GM10266 (cell line): ENCODE data around the gene VPS26C.

Experiments
- DNase-seq: peaks from one replicate; pipeline ENCODE4 v3.0.0; 2012; ENCODE audit errors: extremely low spot score
- TF ChIP-seq, protein P1 (sequence below): IDR thresholded peaks from 2 replicates; pipeline ENCODE4 v1.5.1; 2012; ENCODE audit warnings: mild to moderate bottlenecking, low read depth; ENCODE audit not compliant: control insufficient read depth, insufficient read depth; ENCODE audit errors: missing control alignments

VPS26C gene

DNA sequence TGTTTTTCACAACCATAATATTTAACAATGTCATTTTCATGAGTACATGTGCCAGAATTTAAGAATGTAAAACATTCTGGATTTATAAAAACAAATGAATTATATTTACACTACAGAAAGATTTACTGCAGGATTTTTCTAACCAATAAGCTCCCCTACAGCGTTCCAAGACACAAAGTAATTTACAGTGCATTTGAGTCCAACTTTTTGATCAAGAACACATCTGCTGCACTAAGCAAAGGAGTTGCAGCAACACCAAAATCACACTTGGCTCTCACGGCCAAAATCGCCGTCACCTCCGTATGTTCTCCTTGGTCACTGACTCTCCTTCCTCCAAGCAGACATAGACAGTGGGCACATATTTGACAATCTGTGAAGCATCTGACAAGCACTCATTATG lies 7.7 kb downstream of the VPS26C start:
- DNase-seq = no peak
- TF ChIP-seq, protein P1, sequence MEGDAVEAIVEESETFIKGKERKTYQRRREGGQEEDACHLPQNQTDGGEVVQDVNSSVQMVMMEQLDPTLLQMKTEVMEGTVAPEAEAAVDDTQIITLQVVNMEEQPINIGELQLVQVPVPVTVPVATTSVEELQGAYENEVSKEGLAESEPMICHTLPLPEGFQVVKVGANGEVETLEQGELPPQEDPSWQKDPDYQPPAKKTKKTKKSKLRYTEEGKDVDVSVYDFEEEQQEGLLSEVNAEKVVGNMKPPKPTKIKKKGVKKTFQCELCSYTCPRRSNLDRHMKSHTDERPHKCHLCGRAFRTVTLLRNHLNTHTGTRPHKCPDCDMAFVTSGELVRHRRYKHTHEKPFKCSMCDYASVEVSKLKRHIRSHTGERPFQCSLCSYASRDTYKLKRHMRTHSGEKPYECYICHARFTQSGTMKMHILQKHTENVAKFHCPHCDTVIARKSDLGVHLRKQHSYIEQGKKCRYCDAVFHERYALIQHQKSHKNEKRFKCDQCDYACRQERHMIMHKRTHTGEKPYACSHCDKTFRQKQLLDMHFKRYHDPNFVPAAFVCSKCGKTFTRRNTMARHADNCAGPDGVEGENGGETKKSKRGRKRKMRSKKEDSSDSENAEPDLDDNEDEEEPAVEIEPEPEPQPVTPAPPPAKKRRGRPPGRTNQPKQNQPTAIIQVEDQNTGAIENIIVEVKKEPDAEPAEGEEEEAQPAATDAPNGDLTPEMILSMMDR = no peak

DNA sequence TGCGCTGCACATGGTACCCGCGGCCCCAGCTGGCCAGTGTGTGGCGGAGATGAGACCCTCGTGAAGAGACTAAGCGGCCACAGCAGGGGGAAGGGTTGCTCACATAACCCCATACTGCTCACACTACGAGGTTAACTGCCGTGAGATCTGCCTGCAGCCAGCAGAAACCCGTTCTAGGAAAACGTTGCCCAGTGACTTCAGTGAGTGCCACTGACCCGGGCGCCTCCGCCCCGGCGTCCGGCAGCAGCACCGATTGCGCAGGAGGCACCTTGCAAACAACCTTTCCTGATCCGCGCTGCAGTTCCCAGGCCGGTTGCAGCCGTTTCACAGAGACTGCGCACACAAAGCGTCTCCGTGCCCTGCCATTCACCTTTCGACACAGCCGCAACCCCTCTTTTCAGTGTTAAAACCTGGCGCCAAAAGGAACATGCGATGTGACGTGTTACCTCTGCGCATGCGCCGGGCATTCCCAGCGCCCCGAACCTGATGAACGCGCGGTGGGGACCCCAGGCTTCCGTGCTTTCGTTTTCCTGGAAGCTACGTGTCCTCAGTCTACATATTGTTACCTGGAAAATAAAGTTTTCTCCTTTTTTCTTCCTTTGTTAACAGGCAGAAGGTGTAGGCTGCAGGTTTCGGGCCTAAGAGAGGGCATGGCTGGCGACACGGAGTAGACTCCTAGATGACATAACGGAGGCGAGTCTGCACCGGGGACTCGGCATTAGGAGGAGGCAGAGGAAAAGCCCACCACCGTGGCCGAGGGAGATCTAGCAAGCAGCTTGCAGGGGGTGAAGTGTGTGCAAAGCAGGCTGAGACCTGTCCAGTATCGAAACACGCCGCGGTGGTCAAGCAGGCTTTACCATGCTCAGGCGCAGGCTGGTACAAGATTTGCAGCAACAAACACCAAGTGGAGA lies 8.9 kb downstream of the VPS26C start:
- TF ChIP-seq, protein P1 = no peak

GRCh38 chr21:37257511-37257966 lies 9.6 kb downstream of the VPS26C start:
- TF ChIP-seq, protein P1 = peak; percentile 1
- DNase-seq = peak; percentile 25

More for the DNA sequence above, 8.9 kb downstream of the VPS26C start:
- DNase-seq = peak; percentile 70

GRCh38 chr21:37253991-37254390 lies 13.1 kb downstream of the VPS26C start:
- TF ChIP-seq, protein P1 = no peak
- DNase-seq = no peak

GRCh38 chr21:37251294-37251634 lies 15.9 kb downstream of the VPS26C start:
- TF ChIP-seq, protein P1 = no peak
- DNase-seq = no peak

DNA sequence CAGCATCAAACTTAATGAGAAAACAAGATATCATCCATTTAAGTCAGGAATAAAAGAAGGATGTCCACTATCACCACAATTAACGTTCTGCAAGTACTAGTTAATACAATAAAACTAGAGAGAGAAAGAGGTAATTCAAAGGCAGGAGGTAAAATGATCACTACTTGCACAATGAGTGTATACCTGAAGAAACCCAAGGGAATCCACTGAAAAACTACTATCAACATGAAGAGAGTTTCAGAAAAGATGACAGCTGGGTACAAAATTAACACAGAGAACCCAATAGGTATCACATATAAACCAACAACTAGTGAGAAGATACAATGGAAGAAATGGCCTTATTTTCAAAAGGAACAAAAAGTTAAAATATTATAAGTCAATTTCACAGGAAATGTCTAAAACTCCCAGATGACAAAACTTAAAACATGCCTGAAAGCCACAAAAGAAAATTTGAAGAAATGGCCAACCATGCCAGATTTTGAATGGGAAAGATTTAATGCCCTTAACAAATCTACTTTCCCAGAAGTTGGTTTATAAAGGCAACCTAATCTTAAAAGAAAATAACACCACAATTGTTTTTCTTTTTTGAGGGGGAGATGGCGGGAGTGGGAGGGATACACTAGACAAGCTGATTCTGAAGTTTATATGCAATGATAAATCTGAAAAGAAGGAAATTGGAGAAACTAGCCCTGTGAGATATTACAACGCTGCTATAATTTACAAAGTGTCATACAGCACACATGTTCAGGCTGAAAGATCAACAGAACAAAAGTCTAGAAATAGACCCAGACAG lies 17.8 kb downstream of the VPS26C start:
- DNase-seq = no peak
- TF ChIP-seq, protein P1 = no peak
